K562 (cell line): Measurements from ENCODE around the gene KLHL29. TPM values are rescaled to one million over a fixed set of nuclear protein-coding genes. Genes with fewer than 3 reads are reported as not detected.

Experiments used
- ATAC-seq: fragments of 200-7000 bp; cut with Tn5 transposase; 3 replicates; pipeline ENCODE4 v1.9.1; 2020; ENCODE audit warnings: moderate library complexity
- BruUV-seq: library from RNA; stranded (reverse); fragments of 400-500 nt; replicated peaks from 2 replicates; lab custom pipeline; 2021; lab: Mats Ljungman, UMichigan
- CTCF ChIA-PET: fragments of 300-600 bp; formaldehyde crosslinking; extraction: SDS; loops from one replicate; lab custom pipeline; 2021; ENCODE audit warnings: low intra/inter-chr PET ratio; lab: Yijun Ruan, JAX
- POLR2A ChIA-PET: fragments of 300-600, 350-650 bp; sonication (Branson Sonifier 250); formaldehyde crosslinking; extraction: SDS; loops from one replicate; lab custom pipeline; 2021; ENCODE audit warnings: antibody characterized with exemption, inconsistent platforms; lab: Yijun Ruan, JAX
- DNase-seq, 4 experiments: peaks; one replicate each; pipeline versions ENCODE4 v3.0.0 to v3.0.0-alpha.2; 2011 to 2018; ENCODE audit warnings: low spot score in 3 of 4, mixed read lengths in 3 of 4; ENCODE audit errors: extremely low read depth in 1 of 4
- FAIRE-seq: peaks from 2 replicates; lab custom pipeline; 2011; peaks lifted over from hg19 to GRCh38; lab: Jason Lieb, UNC
- H2AFZ ChIP-seq: 2 replicates; pipeline ENCODE4 v1.6.0; 2011; ENCODE audit warnings: low read depth, low read length, control low read depth, inconsistent platforms
- H3K27ac ChIP-seq: fragments of 200-600 bp; 3 replicates; pipeline ENCODE4 v1.8.0; 2011; ENCODE audit warnings: low read depth, mild to moderate bottlenecking, control low read depth, inconsistent platforms, low read length, moderate library complexity, mixed read lengths; ENCODE audit errors: extremely low read depth
- H3K27me3 ChIP-seq, 2 experiments: fragments of 300-600 bp in 1 of 2; 2 replicates in 1 of 2; 3 replicates in 1 of 2; pipeline versions ENCODE4 v1.6.0 to v1.8.0; 2011; ENCODE audit warnings: inconsistent platforms in 2 of 2, low read length in 2 of 2, mild to moderate bottlenecking in 1 of 2, mixed read lengths in 1 of 2, moderate library complexity in 1 of 2; ENCODE audit not compliant: control insufficient read depth in 2 of 2, insufficient read depth in 2 of 2
- H3K36me3 ChIP-seq: fragments of 300-600 bp; 3 replicates; pipeline ENCODE4 v1.8.0; 2011; ENCODE audit warnings: mild to moderate bottlenecking, low read length, inconsistent platforms; ENCODE audit not compliant: control insufficient read depth, insufficient read depth
- H3K4me1 ChIP-seq, 2 experiments: fragments of 200-600 bp in 1 of 2; replicated peaks in 1 of 2; 2 replicates in 1 of 2; 3 replicates in 1 of 2; pipeline versions ENCODE4 v1.5.1 to v1.8.0; 2011; ENCODE audit warnings: inconsistent platforms in 2 of 2, low read length in 2 of 2, mild to moderate bottlenecking in 1 of 2, mixed read lengths in 1 of 2, moderate library complexity in 1 of 2; ENCODE audit not compliant: control insufficient read depth in 2 of 2, insufficient read depth in 2 of 2
- H3K4me2 ChIP-seq: 2 replicates; pipeline ENCODE4 v1.6.1; 2011; ENCODE audit warnings: low read length, control low read depth, inconsistent platforms, mixed read lengths; ENCODE audit not compliant: insufficient read depth
- H3K4me3 ChIP-seq: fragments of 200-600 bp; sonication (generic), shearing (Covaris generic); 2 replicates; pipeline ENCODE4 v1.5.1; 2016; ENCODE audit warnings: control low read depth, inconsistent platforms
- H3K79me2 ChIP-seq: fragments of 200-600 bp; 3 replicates; pipeline ENCODE4 v1.8.0; 2011; ENCODE audit warnings: low read length, inconsistent platforms; ENCODE audit not compliant: control insufficient read depth, insufficient read depth
- H3K9ac ChIP-seq, 2 experiments: 2 replicates each; pipeline versions ENCODE4 v1.6.0 to v1.6.1; 2011; ENCODE audit warnings: low read depth in 2 of 2, low read length in 2 of 2, control low read depth in 1 of 2, inconsistent platforms in 1 of 2, mild to moderate bottlenecking in 1 of 2, mixed read lengths in 1 of 2; ENCODE audit not compliant: insufficient read depth in 1 of 2
- H3K9me1 ChIP-seq: one replicate; pipeline ENCODE4 v1.6.0; 2011; ENCODE audit warnings: inconsistent platforms, mild to moderate bottlenecking, low read length, moderate library complexity; ENCODE audit not compliant: control insufficient read depth, insufficient read depth
- H3K9me3 ChIP-seq: replicated peaks from 2 replicates; pipeline ENCODE4 v1.5.1; 2011; ENCODE audit warnings: low read depth, low read length, inconsistent platforms; ENCODE audit not compliant: control insufficient read depth, insufficient read depth
- H4K20me1 ChIP-seq: replicated peaks from 2 replicates; pipeline ENCODE4 v1.6.1; 2011; ENCODE audit warnings: low read length, inconsistent platforms, mixed read lengths; ENCODE audit not compliant: control insufficient read depth, insufficient read depth
- ATF7 ChIP-seq: fragments of 450-650 bp; IDR thresholded peaks from 2 replicates; pipeline ENCODE4 v1.7.1; 2014; ENCODE audit warnings: mild to moderate bottlenecking, moderate library complexity
- CAMTA2 ChIP-seq: fragments of 250-450 bp; sonication (Bioruptor Pico); conservative IDR thresholded peaks from 2 replicates; pipeline ENCODE4 v1.5.1; 2022
- COPS2 ChIP-seq: fragments of 450-650 bp; conservative IDR thresholded peaks from 2 replicates; pipeline ENCODE4 v1.6.1; 2016; ENCODE audit warnings: mild to moderate bottlenecking, moderate library complexity
- CREB3L1 ChIP-seq: fragments of 450-650 bp; IDR thresholded peaks from 2 replicates; pipeline ENCODE4 v1.6.1; 2014; ENCODE audit warnings: low read depth, mild to moderate bottlenecking, moderate library complexity, borderline replicate concordance
- HCFC1 ChIP-seq: IDR thresholded peaks from 2 replicates; pipeline ENCODE4 v1.6.1; 2012; ENCODE audit warnings: low read depth, low read length, improper control_type of control experiment
- MCM7 ChIP-seq, 2 experiments: fragments of 450-650 bp; IDR thresholded peaks; 2 replicates each; pipeline ENCODE4 v1.6.1; 2016 to 2018
- PBX2 ChIP-seq, 2 experiments: IDR thresholded peaks in 1 of 2; conservative IDR thresholded peaks in 1 of 2; 2 replicates each; pipeline ENCODE4 v1.6.1; 2016; ENCODE audit warnings: low read depth in 2 of 2, mild to moderate bottlenecking in 1 of 2, missing compliant biosample characterization in 1 of 2, missing genetic modification characterization in 1 of 2, moderate library complexity in 1 of 2
- RCOR1 ChIP-seq, 2 experiments: IDR thresholded peaks; 2 replicates each; pipeline ENCODE4 v1.6.1; 2012; ENCODE audit warnings: low read depth in 2 of 2, low read length in 2 of 2, borderline replicate concordance in 1 of 2, improper control_type of control experiment in 1 of 2
- SMARCB1 ChIP-seq: IDR thresholded peaks from 2 replicates; pipeline ENCODE4 v1.6.1; 2011; ENCODE audit warnings: improper control_type of control experiment, low read depth; ENCODE audit not compliant: insufficient read length
- ZNF445 ChIP-seq: fragments of 250-450 bp; sonication (Bioruptor Pico); IDR thresholded peaks from 2 replicates; pipeline ENCODE4 v1.4.0; 2020; ENCODE audit warnings: low read depth, mild to moderate bottlenecking, moderate library complexity
- ZNF609 ChIP-seq: sonication (generic); formaldehyde crosslinking; IDR thresholded peaks from 2 replicates; pipeline ENCODE4 v1.8.1; 2023; ENCODE audit warnings: missing genetic modification reagents, mild to moderate bottlenecking, borderline replicate concordance
- WGBS: fragments of 100-300 bp; shearing (Covaris generic); methylation state at CpG from one replicate; pipeline ENCODE4 v1.1.6; 2016; ENCODE audit warnings: low coverage, mixed read lengths; ENCODE audit not compliant: insufficient coverage; ENCODE audit errors: missing lambda C conversion rate; 5-methylcytosine and 5-hydroxymethylcytosine counted together
- in situ Hi-C: fragments of 300-500 bp; cut with MboI; formaldehyde crosslinking; loops from 4 replicates; pipeline ENCODE4 v1.15.0; 2018; ENCODE audit warnings: inconsistent platforms, mixed read lengths
- intact Hi-C: fragments of 100-400 bp; cut with micrococcal nuclease; formaldehyde crosslinking; loops from 2 replicates; pipeline ENCODE4 v1.14.2; 2022
- polyA plus RNA-seq, 8 experiments: library from polyadenylated mRNA; depleted of rRNA in 4 of 8; stranded (reverse) in 5 of 8; unstranded in 3 of 8; fragments of >200 nt; fragmentation: Nextera tagmentation in 2 of 8; fragmentation: Illumina TruSeq in 1 of 8; extraction: Ambion mirVana in 2 of 8; extraction: Trizol in 1 of 8; gene quantifications; 2 replicates each; pipeline versions ENCODE4 v1.2.1 to v1.2.3, GENCODE V29; 2011 to 2014; ENCODE audit warnings: inconsistent platforms in 1 of 8, missing spikeins in 1 of 8
- total RNA-seq, 7 experiments: library from RNA; depleted of rRNA in 6 of 7; stranded (reverse); fragments of >200 nt in 6 of 7; fragmentation: Illumina TruSeq in 2 of 7; extraction: Trizol in 2 of 7; gene quantifications; 2 replicates each; pipeline versions ENCODE4 v1.2.1 to v1.2.3, GENCODE V29; 2011 to 2021; ENCODE audit warnings: low replicate concordance in 1 of 7

KLHL29 gene
- total and polyA plus RNA-seq, 9 of the 15 experiments (the other 6 are each of a cell fraction or from before 2014, with no cell fraction given), result 0.03 to 0.31 (median 0.08) TPM; not detected in 1

GRCh38 chr2:23624915-23625314 lies 239.9 kb downstream of the KLHL29 start:
- H3K9me1 ChIP-seq, result no peaks in the 10 kb centered on the region
- no peaks in the 10 kb centered on the region for H4K20me1 ChIP-seq
- H3K4me2 ChIP-seq, result no peak overlapping the region
- 0% methylated on average over 4 of the region's 4 CpGs for WGBS
- peaks cover 28 to 87% of the 10 kb centered on the region in 2 experiments for H3K27me3 ChIP-seq
- ChIA-PET POLR2A (interaction anchor here (0.6 kb wide), 1 partner anchor 79 kb away, joined by 3 read pairs; no protein-coding TSS in a partner anchor), CTCF (no interaction called here)
- no peak overlapping the region for H3K9ac ChIP-seq
- BruUV-seq, result no TSS peak
- no peaks in the 10 kb centered on the region for H3K79me2 ChIP-seq
- peaks cover 0 to 9% of the 10 kb centered on the region in 2 experiments; a peak in 2 of 5 replicates for H3K4me1 ChIP-seq
- intact Hi-C loops, result no loop called here
- H2AFZ ChIP-seq, result no peak overlapping the region
- H3K27ac ChIP-seq, result no peak overlapping the region
- no peak for FAIRE-seq
- H3K9me3 ChIP-seq, result peaks cover 2% of the 10 kb centered on the region; the same call in 1 of the 2 replicates
- H3K4me3 ChIP-seq, result no peak overlapping the region
- H3K36me3 ChIP-seq, result no peaks in the 10 kb centered on the region
- no peak for DNase-seq
- in situ Hi-C loops, result no loop called here
- ATAC-seq, result no peak
- no peak for TF ChIP-seq ZNF445 (CRISPR knock-in tag)
- TF ChIP-seq ZNF609 (CRISPR knock-in tag), result no peak
- TF ChIP-seq CREB3L1, result no peak
- TF ChIP-seq RCOR1 (IDR thresholded peaks at IDR 0.05; ENCODE audit: borderline replicate concordance in 1 of 2, low read depth in 2 of 2, low read length in 2 of 2), result no peak
- TF ChIP-seq MCM7 (IDR thresholded peaks at IDR 0.05), result no peak
- TF ChIP-seq CAMTA2 (CRISPR knock-in tag), result no peak
- TF ChIP-seq HCFC1, result no peak
- no peak for TF ChIP-seq ATF7
- no peak for TF ChIP-seq COPS2
- TF ChIP-seq SMARCB1, result no peak
- no peak for TF ChIP-seq PBX2 (CRISPR knock-in tag; IDR thresholded peaks at IDR 0.05; ENCODE audit: low read depth)
- TF ChIP-seq PBX2 (tag; conservative IDR thresholded peaks at IDR 0.05; ENCODE audit: low read depth), result no peak
